Prostate gland (tissue), 2 donors: ENCODE measurements around the gene SND1.

ENCODE experiments used
- POLR2AphosphoS5 ChIP-seq: sonication (generic); formaldehyde crosslinking; IDR thresholded peaks from one replicate; pipeline ENCODE4 v1.6.1; 2017; ENCODE audit warnings: antibody characterized with exemption
- TF ChIP-seq, protein P1 (sequence below), 4 experiments: fragments of 200-600 bp in 2 of 4; fragments of 450-650 bp in 2 of 4; sonication (generic) in 2 of 4; IDR thresholded peaks; 1 replicate in 3 of 4; 2 replicates in 1 of 4; pipeline ENCODE4 v1.5.1; 2016 to 2019; ENCODE audit warnings: antibody characterized with exemption in 4 of 4, mild to moderate bottlenecking in 2 of 4, moderate library complexity in 2 of 4

DNA sequence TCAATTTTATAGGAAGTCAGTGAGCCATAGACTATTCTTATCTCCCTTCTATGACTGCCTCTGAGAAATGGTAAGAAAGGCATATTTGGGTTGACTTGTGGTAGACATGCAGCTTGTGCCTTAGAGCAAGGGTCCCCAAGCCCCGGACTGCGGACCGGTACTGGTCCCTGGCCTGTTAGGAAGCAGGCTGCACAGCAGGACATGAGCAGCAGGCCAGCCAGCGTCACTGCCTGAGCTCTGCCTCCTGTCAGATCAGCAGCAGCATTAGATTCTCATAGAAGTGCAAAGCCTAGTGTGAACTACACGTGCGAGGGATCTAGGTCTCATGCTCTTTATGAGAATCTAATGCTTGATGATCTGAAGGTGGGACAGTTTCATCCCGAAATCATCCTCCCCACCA, 180.6 kb downstream of the SND1 start:
- TF ChIP-seq, protein P1, sequence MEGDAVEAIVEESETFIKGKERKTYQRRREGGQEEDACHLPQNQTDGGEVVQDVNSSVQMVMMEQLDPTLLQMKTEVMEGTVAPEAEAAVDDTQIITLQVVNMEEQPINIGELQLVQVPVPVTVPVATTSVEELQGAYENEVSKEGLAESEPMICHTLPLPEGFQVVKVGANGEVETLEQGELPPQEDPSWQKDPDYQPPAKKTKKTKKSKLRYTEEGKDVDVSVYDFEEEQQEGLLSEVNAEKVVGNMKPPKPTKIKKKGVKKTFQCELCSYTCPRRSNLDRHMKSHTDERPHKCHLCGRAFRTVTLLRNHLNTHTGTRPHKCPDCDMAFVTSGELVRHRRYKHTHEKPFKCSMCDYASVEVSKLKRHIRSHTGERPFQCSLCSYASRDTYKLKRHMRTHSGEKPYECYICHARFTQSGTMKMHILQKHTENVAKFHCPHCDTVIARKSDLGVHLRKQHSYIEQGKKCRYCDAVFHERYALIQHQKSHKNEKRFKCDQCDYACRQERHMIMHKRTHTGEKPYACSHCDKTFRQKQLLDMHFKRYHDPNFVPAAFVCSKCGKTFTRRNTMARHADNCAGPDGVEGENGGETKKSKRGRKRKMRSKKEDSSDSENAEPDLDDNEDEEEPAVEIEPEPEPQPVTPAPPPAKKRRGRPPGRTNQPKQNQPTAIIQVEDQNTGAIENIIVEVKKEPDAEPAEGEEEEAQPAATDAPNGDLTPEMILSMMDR (IDR thresholded peaks at IDR 0.05) = no peak
- TF ChIP-seq POLR2AphosphoS5 = no peak
